ENCODE measurements around the gene BCL2. TPM values are rescaled to one million over a fixed set of nuclear protein-coding genes. Genes with fewer than 3 reads are reported as not detected.

BCL2 gene
- total and polyA plus RNA-seq, 9 of the 15 experiments (the other 6 are each of a cell fraction or from before 2014, with no cell fraction given): 0.10 to 1.1 (median 0.65) TPM

DNA sequence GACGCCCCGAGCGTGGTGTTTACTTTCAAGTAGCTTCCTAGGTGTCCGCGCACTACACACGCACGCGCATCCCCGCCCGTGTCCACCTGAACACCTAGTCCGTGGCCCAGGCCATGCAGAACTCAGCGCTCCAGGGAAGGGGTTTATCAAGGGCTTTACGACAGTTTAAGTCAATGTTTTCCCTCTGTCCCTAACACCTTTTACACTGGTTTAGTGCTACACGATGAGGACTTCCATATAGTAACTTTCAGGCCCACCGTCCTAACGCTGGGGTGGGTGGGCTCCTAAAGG lies 1.4 kb upstream of the BCL2 start:
- TF ChIP-seq CREBBP (IDR thresholded peaks at IDR 0.05; ENCODE audit: low read depth, low read length): no peak
- TF ChIP-seq, protein P1, sequence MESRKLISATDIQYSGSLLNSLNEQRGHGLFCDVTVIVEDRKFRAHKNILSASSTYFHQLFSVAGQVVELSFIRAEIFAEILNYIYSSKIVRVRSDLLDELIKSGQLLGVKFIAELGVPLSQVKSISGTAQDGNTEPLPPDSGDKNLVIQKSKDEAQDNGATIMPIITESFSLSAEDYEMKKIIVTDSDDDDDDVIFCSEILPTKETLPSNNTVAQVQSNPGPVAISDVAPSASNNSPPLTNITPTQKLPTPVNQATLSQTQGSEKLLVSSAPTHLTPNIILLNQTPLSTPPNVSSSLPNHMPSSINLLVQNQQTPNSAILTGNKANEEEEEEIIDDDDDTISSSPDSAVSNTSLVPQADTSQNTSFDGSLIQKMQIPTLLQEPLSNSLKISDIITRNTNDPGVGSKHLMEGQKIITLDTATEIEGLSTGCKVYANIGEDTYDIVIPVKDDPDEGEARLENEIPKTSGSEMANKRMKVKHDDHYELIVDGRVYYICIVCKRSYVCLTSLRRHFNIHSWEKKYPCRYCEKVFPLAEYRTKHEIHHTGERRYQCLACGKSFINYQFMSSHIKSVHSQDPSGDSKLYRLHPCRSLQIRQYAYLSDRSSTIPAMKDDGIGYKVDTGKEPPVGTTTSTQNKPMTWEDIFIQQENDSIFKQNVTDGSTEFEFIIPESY (CRISPR knock-in tag; IDR thresholded peaks at IDR 0.05): 0 out of 2 replicates have a peak, but pooled peaks have one; percentile 54
- no peak for TF ChIP-seq PTBP1 (IDR thresholded peaks at IDR 0.05; ENCODE audit: low read depth, low read length)
- no peak for TF ChIP-seq CHD1 (IDR thresholded peaks at IDR 0.05; ENCODE audit: low read length)
- Histone ChIP-seq H3K27me3 (ENCODE audit: control insufficient read depth in 2 of 2, insufficient read depth in 2 of 2, low read length in 2 of 2) (peaks cover 0 to 4% of the 10 kb centered on the region in 2 experiments; a peak in 1 of 5 replicates), H3K36me3 (ENCODE audit: control insufficient read depth, insufficient read depth, low read length) (no peaks in the 10 kb centered on the region), H3K9ac (ENCODE audit: insufficient read depth in 1 of 2, low read depth in 2 of 2, low read length in 2 of 2) (peak overlapping the region; percentile 63 to 92; a peak in 3 of 4 replicates), H3K79me2 (ENCODE audit: control insufficient read depth, insufficient read depth, low read length) (no peaks in the 10 kb centered on the region), H3K9me3 (replicated peaks; ENCODE audit: control insufficient read depth, insufficient read depth, low read depth, low read length) (no peaks in the 10 kb centered on the region), H2AFZ (ENCODE audit: low read depth, low read length) (peak overlapping the region; percentile 91), H3K4me3 (peak overlapping the region; percentile 32), H3K27ac (ENCODE audit: extremely low read depth, low read depth, low read length) (peak overlapping the region; percentile 60; the same call in 1 of the 3 replicates), H3K4me1 (replicated peaks in 1 of 2; ENCODE audit: control insufficient read depth in 2 of 2, insufficient read depth in 2 of 2, low read length in 2 of 2) (peaks cover 7 to 17% of the 10 kb centered on the region in 2 experiments; a peak in 4 of 5 replicates), H3K9me1 (ENCODE audit: control insufficient read depth, insufficient read depth, low read length) (no peaks in the 10 kb centered on the region), H3K4me2 (ENCODE audit: insufficient read depth, low read length) (peak overlapping the region; percentile 76), H4K20me1 (replicated peaks; ENCODE audit: control insufficient read depth, insufficient read depth, low read length) (no peaks in the 10 kb centered on the region)
- in situ Hi-C loops (cut with MboI) (no loop called here), intact Hi-C loops (cut with micrococcal nuclease) (loop anchor here (5.0 kb wide), 1 partner anchor 189 kb away; no protein-coding TSS in a partner anchor)
- BruUV-seq (replicated peaks): no TSS peak
- WGBS (ENCODE audit: insufficient coverage, low coverage, missing lambda C conversion rate): 59% methylated on average over 10 of the region's 16 CpGs
- no peak for DNase-seq (ENCODE audit: extremely low read depth in 1 of 4, low spot score in 3 of 4)
- ChIA-PET POLR2A (interaction anchor here (0.6 kb wide), 1 partner anchor 667 kb away, joined by 3 read pairs; no protein-coding TSS in a partner anchor), CTCF (ENCODE audit: low intra/inter-chr PET ratio) (no interaction called here)
- FAIRE-seq: no peak
- no peak for ATAC-seq

Data from K562 (cell line).